ENCODE results near the gene PREX1. TPM values are rescaled to one million over a fixed set of nuclear protein-coding genes. Genes with fewer than 3 reads are reported as not detected.

The PREX1 gene
- total RNA-seq, 1 experiment from 2014 or later = 3.3 TPM

- Histone ChIP-seq H3K9me3 (ENCODE audit: insufficient read depth, low read depth) (no peaks in the 10 kb centered on the region), H2AFZ (no peak overlapping the region), H3K4me3 (no peak overlapping the region), H3K4me2 (no peak overlapping the region), H3K27ac (no peak overlapping the region), H3K4me1 (replicated peaks; ENCODE audit: insufficient read depth) (peaks cover 15% of the 10 kb centered on the region), H3K36me3 (ENCODE audit: low read depth) (no peaks in the 10 kb centered on the region), H3K9me2 (ENCODE audit: insufficient read depth) (no peaks in the 10 kb centered on the region), H3K27me3 (ENCODE audit: insufficient read depth, low read depth) (no peaks in the 10 kb centered on the region), H3K79me2 (ENCODE audit: low read depth) (no peaks in the 10 kb centered on the region), H4K20me1 (ENCODE audit: insufficient read depth) (no peaks in the 10 kb centered on the region), H3F3A (ENCODE audit: insufficient read depth, low read depth) (peaks cover 5% of the 10 kb centered on the region; the same call in 1 of the 2 replicates)
- no peak for DNase-seq
- BruUV-seq (replicated peaks) = no TSS peak
- ChIA-PET POLR2A (ENCODE audit: unreplicated experiment) (no interaction called here), CTCF (interaction anchor here (0.5 to 0.8 kb wide), 3 partner anchors 13 to 163 kb away, joined by 3 to 6 read pairs (median 3); no protein-coding TSS in a partner anchor)
- intact Hi-C loops (cut with micrococcal nuclease; ENCODE audit: unreplicated experiment) = loop anchor here (5.0 to 10.0 kb wide), 3 partner anchors 348 to 473 kb away; partner anchors contain the start of gene CSE1L
- TF ChIP-seq EZH2 (IDR thresholded peaks at IDR 0.05; ENCODE audit: low read depth) = no peak
- no peak for TF ChIP-seq CTCF (conservative IDR thresholded peaks at IDR 0.05)
These were observed 193.2 kb downstream of the PREX1 start for GRCh38 chr20:48634641-48635040.

- Histone ChIP-seq H3K9me3 (ENCODE audit: insufficient read depth, low read depth) (no peaks in the 10 kb centered on the region), H3K27ac (no peak overlapping the region), H3K36me3 (ENCODE audit: low read depth) (no peaks in the 10 kb centered on the region), H3K79me2 (ENCODE audit: low read depth) (no peaks in the 10 kb centered on the region), H3K9me2 (ENCODE audit: insufficient read depth) (no peaks in the 10 kb centered on the region), H3K4me3 (no peak overlapping the region), H3K27me3 (ENCODE audit: insufficient read depth, low read depth) (no peaks in the 10 kb centered on the region), H4K20me1 (ENCODE audit: insufficient read depth) (no peaks in the 10 kb centered on the region), H3K4me1 (replicated peaks; ENCODE audit: insufficient read depth) (peaks cover 9% of the 10 kb centered on the region), H3F3A (ENCODE audit: insufficient read depth, low read depth) (peaks cover 5% of the 10 kb centered on the region), H2AFZ (no peak overlapping the region), H3K4me2 (no peak overlapping the region)
- no peak for TF ChIP-seq CTCF (conservative IDR thresholded peaks at IDR 0.05)
- no peak for TF ChIP-seq EZH2 (IDR thresholded peaks at IDR 0.05; ENCODE audit: low read depth)
- DNase-seq = no peak
- CTCF ChIA-PET = interaction anchor here (0.8 kb wide), 1 partner anchor 24 kb away, joined by 3 read pairs; no protein-coding TSS in a partner anchor
- BruUV-seq (replicated peaks) = no TSS peak
- POLR2A ChIA-PET (ENCODE audit: unreplicated experiment) = no interaction called here
- intact Hi-C loops (cut with micrococcal nuclease; ENCODE audit: unreplicated experiment) = loop anchor here (10.0 kb wide), 1 partner anchor 411 kb away; the partner anchor contains the start of gene CSE1L
These were observed 194.1 kb downstream of the PREX1 start for GRCh38 chr20:48633620-48634257.

- no peak for TF ChIP-seq EZH2 (IDR thresholded peaks at IDR 0.05; ENCODE audit: low read depth)
- no peaks in the 10 kb centered on the region for H4K20me1 ChIP-seq (ENCODE audit: insufficient read depth)
- no peak overlapping the region for H2AFZ ChIP-seq
- H3K9me2 ChIP-seq (ENCODE audit: insufficient read depth) = no peaks in the 10 kb centered on the region
- peaks cover 2% of the 10 kb centered on the region for H3K4me1 ChIP-seq (replicated peaks; ENCODE audit: insufficient read depth)
- ChIA-PET CTCF (no interaction called here), POLR2A (ENCODE audit: unreplicated experiment) (no interaction called here)
- no peak for DNase-seq
- no peaks in the 10 kb centered on the region for H3K9me3 ChIP-seq (ENCODE audit: insufficient read depth, low read depth)
- H3K36me3 ChIP-seq (ENCODE audit: low read depth) = no peaks in the 10 kb centered on the region
- BruUV-seq (replicated peaks) = no TSS peak
- H3K27me3 ChIP-seq (ENCODE audit: insufficient read depth, low read depth) = no peaks in the 10 kb centered on the region
- H3K27ac ChIP-seq = no peak overlapping the region
- no peak overlapping the region for H3K4me2 ChIP-seq
- no peak overlapping the region for H3K4me3 ChIP-seq
- H3F3A ChIP-seq (ENCODE audit: insufficient read depth, low read depth) = peaks cover 1% of the 10 kb centered on the region; the same call in 1 of the 2 replicates
- intact Hi-C loops (cut with micrococcal nuclease; ENCODE audit: unreplicated experiment) = loop anchor here (10.0 kb wide), 1 partner anchor 412 kb away; the partner anchor contains the start of gene CSE1L
- no peaks in the 10 kb centered on the region for H3K79me2 ChIP-seq (ENCODE audit: low read depth)
These were observed 194.8 kb downstream of the PREX1 start for GRCh38 chr20:48632825-48633619.

Measured in PC-9 (cell line).